ENCODE measurements around the gene EIF2D. TPM values are rescaled to one million over a fixed set of nuclear protein-coding genes. Genes with fewer than 3 reads are reported as not detected.
A peak's percentile ranks its signal among the peaks of the same experiment; 100 is the strongest.

The EIF2D gene
- total RNA-seq, 1 experiment from 2014 or later, result 51.8 TPM

DNA sequence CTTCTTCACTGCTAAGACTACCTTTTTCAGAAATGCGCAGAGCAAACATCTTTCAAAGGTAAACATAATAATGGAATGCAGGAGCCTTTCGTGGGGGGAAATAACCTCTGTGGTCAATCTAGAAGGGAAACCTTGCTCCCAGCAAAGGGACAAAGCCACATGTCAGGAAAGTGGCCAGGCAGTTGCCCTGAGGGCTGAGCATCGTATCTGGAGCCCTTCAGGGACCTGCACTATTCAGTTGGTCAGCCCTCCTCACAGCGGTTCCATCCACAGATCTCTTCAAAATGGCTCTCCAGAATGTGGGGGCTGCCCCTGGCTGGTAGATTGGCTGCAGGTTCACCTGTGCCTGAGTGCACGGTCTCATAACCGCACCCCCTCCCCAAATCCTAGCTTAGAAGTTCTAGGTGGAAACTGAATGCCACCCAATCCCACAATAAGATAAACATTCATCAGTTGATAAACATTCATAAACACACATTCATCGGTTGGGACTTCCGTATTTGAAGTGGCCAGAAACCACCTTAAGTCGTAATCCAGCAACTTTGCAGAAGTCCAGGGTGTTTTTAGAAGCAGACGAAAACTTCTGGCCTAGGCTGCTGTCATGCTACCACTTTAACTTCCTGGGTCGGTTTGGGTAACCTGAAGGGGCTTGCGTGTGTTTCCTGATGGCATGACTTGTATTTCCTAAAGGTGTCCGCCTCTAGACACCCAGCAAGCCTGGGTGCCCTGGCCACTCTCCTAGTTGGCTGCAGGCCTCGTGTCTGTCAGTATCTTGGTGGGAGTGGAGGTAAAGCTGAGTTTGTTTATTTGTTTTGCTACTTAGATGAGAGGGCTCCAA, 54.4 kb downstream of the EIF2D start:
- H3K9me2 ChIP-seq (replicated peaks; ENCODE audit: insufficient read depth, low read length), result no peaks in the 10 kb centered on the region
- peak overlapping the region; percentile 85 for H3K4me3 ChIP-seq (ENCODE audit: low read length)
- H3K27me3 ChIP-seq (ENCODE audit: low read length), result no peaks in the 10 kb centered on the region
- peak overlapping the region; percentile 74 for H3K27ac ChIP-seq (ENCODE audit: low read length)
- H3K9me3 ChIP-seq (ENCODE audit: low read length), result no peaks in the 10 kb centered on the region
- peaks cover 43% of the 10 kb centered on the region for H3K4me1 ChIP-seq (ENCODE audit: low read length)
- DNase-seq, result peak; percentile 71
- no peaks in the 10 kb centered on the region for H4K20me1 ChIP-seq (ENCODE audit: insufficient read depth, low read depth, low read length)
- H3K4me2 ChIP-seq (ENCODE audit: low read depth, low read length, poor library complexity, severe bottlenecking), result peak overlapping the region; percentile 86
- H3K79me2 ChIP-seq (ENCODE audit: low read length), result peaks cover 43% of the 10 kb centered on the region
- peaks cover 12% of the 10 kb centered on the region; the same call in 1 of the 2 replicates for H3K36me3 ChIP-seq (ENCODE audit: insufficient read depth, low read length)
- H2AFZ ChIP-seq (ENCODE audit: low read length), result peak overlapping the region; percentile 55; the same call in 1 of the 2 replicates
- peak overlapping the region; percentile 89 for H3K9ac ChIP-seq (ENCODE audit: low read length)

GRCh38 chr1:206556750-206557635, 55.3 kb downstream of the EIF2D start:
- Histone ChIP-seq H3K4me3 (ENCODE audit: low read length) (peak overlapping the region; percentile 85), H3K27ac (ENCODE audit: low read length) (peak overlapping the region; percentile 74), H3K36me3 (ENCODE audit: insufficient read depth, low read length) (0 out of 2 replicates have a peak, but pooled peaks cover 8% of the 10 kb centered on the region), H3K4me1 (ENCODE audit: low read length) (peaks cover 36% of the 10 kb centered on the region), H3K9ac (ENCODE audit: low read length) (peak overlapping the region; percentile 89), H3K79me2 (ENCODE audit: low read length) (peaks cover 40% of the 10 kb centered on the region), H3K4me2 (ENCODE audit: low read depth, low read length, poor library complexity, severe bottlenecking) (peak overlapping the region; percentile 86), H3K9me2 (replicated peaks; ENCODE audit: insufficient read depth, low read length) (no peaks in the 10 kb centered on the region), H3K27me3 (ENCODE audit: low read length) (no peaks in the 10 kb centered on the region), H3K9me3 (ENCODE audit: low read length) (no peaks in the 10 kb centered on the region), H2AFZ (ENCODE audit: low read length) (peak overlapping the region; percentile 55; the same call in 1 of the 2 replicates), H4K20me1 (ENCODE audit: insufficient read depth, low read depth, low read length) (no peaks in the 10 kb centered on the region)
- DNase-seq, result peak; percentile 94

DNA sequence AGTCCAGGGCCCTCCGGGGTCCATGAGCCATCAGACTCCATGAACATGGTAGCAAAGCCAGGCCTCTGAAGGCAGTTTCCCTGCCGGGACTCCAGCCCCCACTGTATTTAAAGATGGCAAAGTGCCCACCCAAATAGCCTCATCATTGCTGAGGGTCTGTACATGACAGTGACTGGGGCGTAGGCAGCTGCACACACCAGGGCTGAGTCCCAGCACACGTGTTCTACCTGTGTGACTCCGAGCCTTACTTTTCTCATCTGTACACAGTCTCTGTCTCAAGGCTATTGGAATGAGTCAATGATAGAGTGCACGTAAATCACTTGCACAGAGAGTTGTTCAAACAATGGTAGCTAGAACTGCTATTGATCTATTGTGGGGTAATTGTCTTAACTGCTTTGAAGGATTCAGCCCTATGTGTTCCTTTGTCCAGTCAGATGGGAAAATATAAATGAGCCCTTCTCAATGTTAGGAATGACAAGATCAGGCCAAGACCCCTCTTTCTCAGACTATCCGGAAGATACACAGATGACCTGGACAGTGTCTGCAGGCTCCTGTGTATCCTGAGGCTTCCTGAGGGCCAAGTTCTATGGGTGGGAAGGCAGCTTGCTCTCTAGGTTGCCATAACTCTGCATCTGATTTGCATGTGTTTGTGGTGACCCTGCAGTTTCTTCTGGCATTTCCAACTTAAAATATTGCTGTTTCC, 56.1 kb downstream of the EIF2D start:
- Histone ChIP-seq H3K9ac (ENCODE audit: low read length) (peak overlapping the region; percentile 89), H3K36me3 (ENCODE audit: insufficient read depth, low read length) (0 out of 2 replicates have a peak, but pooled peaks cover 4% of the 10 kb centered on the region), H4K20me1 (ENCODE audit: insufficient read depth, low read depth, low read length) (no peaks in the 10 kb centered on the region), H3K27me3 (ENCODE audit: low read length) (no peaks in the 10 kb centered on the region), H2AFZ (ENCODE audit: low read length) (no peak overlapping the region), H3K79me2 (ENCODE audit: low read length) (peaks cover 38% of the 10 kb centered on the region), H3K4me3 (ENCODE audit: low read length) (peak overlapping the region; percentile 85), H3K27ac (ENCODE audit: low read length) (no peak overlapping the region), H3K4me1 (ENCODE audit: low read length) (peaks cover 36% of the 10 kb centered on the region), H3K9me2 (replicated peaks; ENCODE audit: insufficient read depth, low read length) (no peaks in the 10 kb centered on the region), H3K4me2 (ENCODE audit: low read depth, low read length, poor library complexity, severe bottlenecking) (peak overlapping the region; percentile 86), H3K9me3 (ENCODE audit: low read length) (no peaks in the 10 kb centered on the region)
- no peak for DNase-seq

DNA sequence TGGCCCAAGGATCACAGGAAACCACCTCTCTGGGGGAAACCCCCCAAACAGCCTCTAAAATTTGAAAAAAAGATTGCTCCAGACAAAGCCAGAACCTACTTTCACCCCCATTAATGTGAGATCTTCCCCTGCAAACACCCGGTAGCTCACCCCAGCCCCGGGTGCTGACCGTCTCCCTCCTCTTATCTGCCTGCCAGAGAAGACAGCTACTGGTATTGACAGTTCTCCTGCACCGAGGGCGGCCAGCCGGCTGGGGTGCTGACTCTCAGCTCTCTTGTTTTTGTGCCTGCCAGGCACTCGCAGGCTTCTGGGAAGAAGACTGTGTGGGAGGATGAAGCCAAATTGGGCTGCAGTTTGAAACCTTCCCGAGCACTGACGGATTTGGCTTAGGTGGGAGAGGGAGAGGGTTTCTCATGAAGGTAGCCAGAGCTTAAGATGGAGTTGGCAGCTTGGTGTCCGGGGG, 56.8 kb downstream of the EIF2D start:
- H2AFZ ChIP-seq (ENCODE audit: low read length), result no peak overlapping the region

GRCh38 chr1:206554701-206555472, 57.4 kb downstream of the EIF2D start:
- no peak overlapping the region for H3K27ac ChIP-seq (ENCODE audit: low read length)
- no peak overlapping the region for H2AFZ ChIP-seq (ENCODE audit: low read length)
- no peak overlapping the region for H3K4me2 ChIP-seq (ENCODE audit: low read depth, low read length, poor library complexity, severe bottlenecking)
- no peak for DNase-seq
- no peak overlapping the region for H3K4me3 ChIP-seq (ENCODE audit: low read length)
- peaks cover 29% of the 10 kb centered on the region for H3K4me1 ChIP-seq (ENCODE audit: low read length)
- no peaks in the 10 kb centered on the region for H3K9me3 ChIP-seq (ENCODE audit: low read length)
- H3K27me3 ChIP-seq (ENCODE audit: low read length), result no peaks in the 10 kb centered on the region
- no peaks in the 10 kb centered on the region for H3K9me2 ChIP-seq (replicated peaks; ENCODE audit: insufficient read depth, low read length)
- peaks cover 25% of the 10 kb centered on the region for H3K79me2 ChIP-seq (ENCODE audit: low read length)
- no peak overlapping the region for H3K9ac ChIP-seq (ENCODE audit: low read length)
- no peaks in the 10 kb centered on the region for H4K20me1 ChIP-seq (ENCODE audit: insufficient read depth, low read depth, low read length)
- no peaks in the 10 kb centered on the region for H3K36me3 ChIP-seq (ENCODE audit: insufficient read depth, low read length)

More for the DNA sequence above, 56.8 kb downstream of the EIF2D start:
- H3K9ac ChIP-seq (ENCODE audit: low read length), result no peak overlapping the region
- no peaks in the 10 kb centered on the region for H4K20me1 ChIP-seq (ENCODE audit: insufficient read depth, low read depth, low read length)
- no peaks in the 10 kb centered on the region for H3K9me3 ChIP-seq (ENCODE audit: low read length)
- no peaks in the 10 kb centered on the region for H3K27me3 ChIP-seq (ENCODE audit: low read length)
- no peak overlapping the region for H3K4me3 ChIP-seq (ENCODE audit: low read length)
- no peak overlapping the region for H3K27ac ChIP-seq (ENCODE audit: low read length)
- no peak for DNase-seq
- no peaks in the 10 kb centered on the region for H3K9me2 ChIP-seq (replicated peaks; ENCODE audit: insufficient read depth, low read length)
- H3K36me3 ChIP-seq (ENCODE audit: insufficient read depth, low read length), result no peaks in the 10 kb centered on the region
- H3K4me1 ChIP-seq (ENCODE audit: low read length), result peaks cover 35% of the 10 kb centered on the region
- no peak overlapping the region for H3K4me2 ChIP-seq (ENCODE audit: low read depth, low read length, poor library complexity, severe bottlenecking)
- H3K79me2 ChIP-seq (ENCODE audit: low read length), result peaks cover 31% of the 10 kb centered on the region

- H2AFZ ChIP-seq (ENCODE audit: low read length), result no peak overlapping the region
- no peaks in the 10 kb centered on the region for H4K20me1 ChIP-seq (ENCODE audit: insufficient read depth, low read depth, low read length)
- DNase-seq, result no peak
- no peak overlapping the region for H3K9ac ChIP-seq (ENCODE audit: low read length)
- no peak overlapping the region for H3K4me3 ChIP-seq (ENCODE audit: low read length)
- H3K4me2 ChIP-seq (ENCODE audit: low read depth, low read length, poor library complexity, severe bottlenecking), result no peak overlapping the region
- H3K9me2 ChIP-seq (replicated peaks; ENCODE audit: insufficient read depth, low read length), result no peaks in the 10 kb centered on the region
- H3K27ac ChIP-seq (ENCODE audit: low read length), result no peak overlapping the region
- H3K9me3 ChIP-seq (ENCODE audit: low read length), result no peaks in the 10 kb centered on the region
- peaks cover 18% of the 10 kb centered on the region for H3K79me2 ChIP-seq (ENCODE audit: low read length)
- no peaks in the 10 kb centered on the region for H3K36me3 ChIP-seq (ENCODE audit: insufficient read depth, low read length)
- H3K4me1 ChIP-seq (ENCODE audit: low read length), result peaks cover 22% of the 10 kb centered on the region
- no peaks in the 10 kb centered on the region for H3K27me3 ChIP-seq (ENCODE audit: low read length)
Measured at GRCh38 chr1:206554211-206554610, 58.1 kb downstream of the EIF2D start.

DNA sequence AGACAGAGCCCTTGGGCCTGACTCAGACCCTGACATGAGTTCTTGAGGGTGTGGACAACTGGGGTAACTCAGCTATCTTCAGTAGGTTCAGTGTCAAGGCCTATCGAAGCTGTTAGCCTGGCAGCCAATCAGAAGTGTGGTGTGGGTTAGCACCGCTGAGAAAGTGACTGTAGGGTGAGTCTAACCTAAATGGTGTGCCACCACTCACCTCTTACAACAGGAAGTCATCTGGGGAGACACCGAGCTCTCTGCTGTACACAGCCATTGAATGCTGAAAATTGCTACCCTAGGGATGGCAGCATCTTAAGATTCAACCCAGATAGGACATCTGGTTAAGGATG, 60.3 kb downstream of the EIF2D start:
- Histone ChIP-seq H3K27ac (ENCODE audit: low read length) (no peak overlapping the region), H3K27me3 (ENCODE audit: low read length) (no peaks in the 10 kb centered on the region), H2AFZ (ENCODE audit: low read length) (no peak overlapping the region), H3K9ac (ENCODE audit: low read length) (no peak overlapping the region), H4K20me1 (ENCODE audit: insufficient read depth, low read depth, low read length) (no peaks in the 10 kb centered on the region), H3K36me3 (ENCODE audit: insufficient read depth, low read length) (no peaks in the 10 kb centered on the region), H3K4me3 (ENCODE audit: low read length) (no peak overlapping the region), H3K9me2 (replicated peaks; ENCODE audit: insufficient read depth, low read length) (no peaks in the 10 kb centered on the region), H3K4me1 (ENCODE audit: low read length) (peaks cover 9% of the 10 kb centered on the region), H3K4me2 (ENCODE audit: low read depth, low read length, poor library complexity, severe bottlenecking) (no peak overlapping the region), H3K9me3 (ENCODE audit: low read length) (no peaks in the 10 kb centered on the region), H3K79me2 (ENCODE audit: low read length) (no peaks in the 10 kb centered on the region)
- no peak for DNase-seq
